ENCODE measurements around the gene RCN1.

DNA sequence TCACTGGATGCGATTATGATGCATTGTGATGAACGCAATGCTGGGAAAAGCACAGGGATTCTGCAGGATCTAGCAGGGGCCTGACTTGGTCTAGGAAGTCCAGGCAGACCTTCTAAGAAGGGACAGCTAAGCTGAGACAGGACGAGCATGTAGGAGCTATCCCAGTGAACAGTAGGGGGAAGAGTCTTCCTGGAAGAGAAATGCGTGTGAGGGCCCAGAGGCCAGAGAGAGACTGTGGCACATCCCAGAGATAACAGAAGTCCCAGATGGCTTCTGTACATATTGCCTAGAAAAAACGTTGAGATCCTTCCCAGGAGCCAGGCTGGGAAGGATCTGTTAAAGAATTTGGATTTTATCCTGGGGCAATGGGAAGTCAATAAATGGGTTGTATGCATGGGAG, 24.6 kb downstream of the RCN1 start:
- TF ChIP-seq EZH2 (IDR thresholded peaks at IDR 0.05; ENCODE audit: insufficient read depth, poor library complexity, severe bottlenecking) (no peak), EZH2phosphoT487 (IDR thresholded peaks at IDR 0.05; ENCODE audit: insufficient read depth, low read depth) (no peak)
